ENCODE measurements around the gene OXLD1.

OXLD1 gene

DNA sequence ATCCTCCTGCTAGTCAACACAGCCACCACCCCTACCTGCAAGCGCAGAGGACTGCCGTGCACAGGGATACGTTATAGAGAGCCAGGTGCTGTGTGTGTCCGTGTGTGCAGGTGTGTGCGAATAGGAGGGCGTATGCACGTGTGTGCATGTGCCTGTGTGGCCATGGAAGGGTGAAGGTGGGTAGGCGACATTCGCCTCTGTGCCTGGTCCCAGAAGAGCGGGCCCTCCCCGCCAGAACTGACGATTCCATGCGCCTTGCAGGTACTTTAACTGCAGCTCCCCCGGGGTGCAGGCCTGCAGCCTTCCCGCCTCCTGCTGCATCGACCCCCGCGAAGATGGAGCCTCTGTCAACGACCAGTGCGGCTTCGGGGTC lies 18.8 kb downstream of the OXLD1 start:
- Histone ChIP-seq H3K4me3 (ENCODE audit: low read depth, low read length) (no peak overlapping the region), H3K27ac (no peak overlapping the region), H3K36me3 (replicated peaks) (no peaks in the 10 kb centered on the region), H3K27me3 (replicated peaks) (peaks cover 20% of the 10 kb centered on the region)
- in situ Hi-C loops (cut with HindIII; ENCODE audit: low pct_ligation_motif_present, low sequenced_read_pairs), result no loop called here
- DNase-seq, result no peak
- TF ChIP-seq, protein P1, sequence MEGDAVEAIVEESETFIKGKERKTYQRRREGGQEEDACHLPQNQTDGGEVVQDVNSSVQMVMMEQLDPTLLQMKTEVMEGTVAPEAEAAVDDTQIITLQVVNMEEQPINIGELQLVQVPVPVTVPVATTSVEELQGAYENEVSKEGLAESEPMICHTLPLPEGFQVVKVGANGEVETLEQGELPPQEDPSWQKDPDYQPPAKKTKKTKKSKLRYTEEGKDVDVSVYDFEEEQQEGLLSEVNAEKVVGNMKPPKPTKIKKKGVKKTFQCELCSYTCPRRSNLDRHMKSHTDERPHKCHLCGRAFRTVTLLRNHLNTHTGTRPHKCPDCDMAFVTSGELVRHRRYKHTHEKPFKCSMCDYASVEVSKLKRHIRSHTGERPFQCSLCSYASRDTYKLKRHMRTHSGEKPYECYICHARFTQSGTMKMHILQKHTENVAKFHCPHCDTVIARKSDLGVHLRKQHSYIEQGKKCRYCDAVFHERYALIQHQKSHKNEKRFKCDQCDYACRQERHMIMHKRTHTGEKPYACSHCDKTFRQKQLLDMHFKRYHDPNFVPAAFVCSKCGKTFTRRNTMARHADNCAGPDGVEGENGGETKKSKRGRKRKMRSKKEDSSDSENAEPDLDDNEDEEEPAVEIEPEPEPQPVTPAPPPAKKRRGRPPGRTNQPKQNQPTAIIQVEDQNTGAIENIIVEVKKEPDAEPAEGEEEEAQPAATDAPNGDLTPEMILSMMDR (IDR thresholded peaks at IDR 0.05; ENCODE audit: low read depth, low read length, missing control alignments), result no peak

DNA sequence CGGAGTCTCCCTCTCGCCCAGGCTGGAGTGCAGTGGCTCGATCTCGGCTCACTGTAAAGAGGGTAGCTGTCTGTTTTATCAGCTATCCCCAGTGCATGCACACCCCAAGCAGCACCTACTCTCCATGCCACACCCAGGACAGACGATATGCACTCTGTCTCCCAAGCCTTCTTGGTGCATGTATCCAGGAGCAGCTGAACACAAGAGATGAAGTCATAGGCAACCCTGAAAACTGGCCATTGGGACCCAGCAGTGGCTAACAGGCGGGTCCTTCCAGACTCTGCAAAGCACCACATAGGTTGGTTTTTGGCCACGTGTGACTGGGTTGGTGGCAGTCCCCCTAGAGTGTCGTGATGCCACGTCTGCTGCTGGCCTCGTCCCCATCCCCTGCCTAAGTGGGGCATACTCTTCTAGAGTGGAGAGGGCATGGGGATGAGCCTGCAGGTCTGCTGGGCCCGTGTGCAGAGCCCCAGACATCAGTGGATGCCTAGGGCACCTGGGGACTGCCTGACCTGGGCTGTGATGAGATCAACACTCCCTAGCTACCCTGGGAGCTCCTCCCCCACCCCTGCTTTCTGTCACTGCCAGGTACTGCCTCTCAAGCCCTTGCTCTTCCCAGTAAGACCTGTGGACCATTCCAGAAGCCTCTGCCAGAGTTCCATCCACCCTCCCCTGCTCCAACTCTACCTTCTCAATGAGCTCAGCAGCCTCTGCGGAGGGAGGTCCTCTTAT lies 19.4 kb downstream of the OXLD1 start:
- DNase-seq, result no peak
- in situ Hi-C loops (cut with HindIII; ENCODE audit: low pct_ligation_motif_present, low sequenced_read_pairs), result no loop called here
- H3K27me3 ChIP-seq (replicated peaks), result peaks cover 20% of the 10 kb centered on the region
- TF ChIP-seq, protein P1 (IDR thresholded peaks at IDR 0.05; ENCODE audit: low read depth, low read length, missing control alignments), result no peak
- H3K4me3 ChIP-seq (ENCODE audit: low read depth, low read length), result no peak overlapping the region
- no peaks in the 10 kb centered on the region for H3K36me3 ChIP-seq (replicated peaks)
- H3K27ac ChIP-seq, result no peak overlapping the region

DNA sequence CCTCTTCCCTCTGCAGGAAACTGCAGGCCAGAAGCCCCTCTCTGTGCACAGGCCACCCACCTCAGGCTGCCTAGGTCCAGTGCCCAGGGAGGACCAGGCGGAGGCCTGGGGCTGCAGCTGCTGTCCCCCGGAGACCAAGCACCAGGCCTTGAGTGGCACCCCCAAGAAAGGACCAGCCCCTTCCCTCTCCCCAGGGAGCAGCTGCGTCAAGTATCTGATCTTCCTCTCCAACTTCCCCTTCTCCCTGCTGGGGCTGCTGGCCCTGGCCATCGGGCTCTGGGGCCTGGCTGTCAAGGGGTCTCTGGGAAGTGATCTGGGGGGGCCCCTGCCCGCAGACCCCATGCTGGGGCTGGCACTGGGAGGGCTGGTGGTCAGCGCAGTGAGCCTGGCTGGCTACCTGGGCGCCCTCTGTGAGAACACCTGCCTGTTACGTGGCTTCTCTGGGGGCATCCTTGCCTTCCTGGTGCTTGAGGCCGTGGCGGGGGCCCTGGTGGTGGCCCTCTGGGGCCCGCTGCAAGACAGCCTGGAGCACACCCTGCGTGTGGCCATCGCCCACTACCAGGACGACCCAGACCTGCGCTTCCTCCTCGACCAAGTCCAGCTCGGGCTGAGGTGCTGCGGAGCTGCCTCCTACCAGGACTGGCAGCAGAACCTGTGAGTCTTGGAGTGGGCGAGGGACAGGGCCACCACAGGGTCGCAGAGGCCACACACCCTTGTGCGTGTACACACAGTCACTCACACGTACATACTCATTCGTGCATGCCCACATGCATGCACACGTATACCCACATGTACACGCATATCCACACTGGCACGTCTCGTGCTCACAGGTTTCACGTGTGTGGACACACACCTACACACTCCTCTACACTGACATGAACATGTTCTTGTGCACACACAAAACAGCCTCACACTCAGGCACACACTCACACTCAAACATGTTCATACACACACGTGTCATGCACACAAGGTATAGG lies 21.1 kb downstream of the OXLD1 start:
- no peaks in the 10 kb centered on the region for H3K36me3 ChIP-seq (replicated peaks)
- in situ Hi-C loops (cut with HindIII; ENCODE audit: low pct_ligation_motif_present, low sequenced_read_pairs), result no loop called here
- TF ChIP-seq, protein P1 (IDR thresholded peaks at IDR 0.05; ENCODE audit: low read depth, low read length, missing control alignments), result no peak
- peaks cover 20% of the 10 kb centered on the region for H3K27me3 ChIP-seq (replicated peaks)
- no peak for DNase-seq
- no peak overlapping the region for H3K4me3 ChIP-seq (ENCODE audit: low read depth, low read length)
- no peak overlapping the region for H3K27ac ChIP-seq

DNA sequence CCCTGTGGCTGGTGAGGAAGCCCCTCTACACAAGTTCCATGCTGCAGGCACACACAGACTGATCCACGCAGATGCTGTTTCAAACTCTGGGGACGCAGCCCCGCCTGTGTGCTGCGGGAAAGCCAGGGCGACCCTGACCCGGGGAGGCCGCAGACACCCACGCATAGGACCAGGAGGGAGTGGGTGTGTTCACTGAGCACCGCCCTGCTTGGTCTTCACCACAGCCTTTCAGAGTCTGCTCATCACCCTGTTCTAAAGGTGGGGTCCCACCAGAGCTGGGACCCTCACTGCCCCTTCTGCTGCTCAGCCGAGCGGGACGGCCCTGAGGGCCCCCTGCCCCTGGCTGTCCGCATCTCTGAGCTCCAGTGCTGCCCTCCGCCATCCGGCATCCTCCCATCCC lies 21.9 kb downstream of the OXLD1 start:
- TF ChIP-seq, protein P1 (IDR thresholded peaks at IDR 0.05; ENCODE audit: low read depth, low read length, missing control alignments), result no peak
- H3K27me3 ChIP-seq (replicated peaks), result peaks cover 20% of the 10 kb centered on the region
- in situ Hi-C loops (cut with HindIII; ENCODE audit: low pct_ligation_motif_present, low sequenced_read_pairs), result no loop called here
- H3K27ac ChIP-seq, result no peak overlapping the region
- no peak overlapping the region for H3K4me3 ChIP-seq (ENCODE audit: low read depth, low read length)
- DNase-seq, result no peak
- no peaks in the 10 kb centered on the region for H3K36me3 ChIP-seq (replicated peaks)

DNA sequence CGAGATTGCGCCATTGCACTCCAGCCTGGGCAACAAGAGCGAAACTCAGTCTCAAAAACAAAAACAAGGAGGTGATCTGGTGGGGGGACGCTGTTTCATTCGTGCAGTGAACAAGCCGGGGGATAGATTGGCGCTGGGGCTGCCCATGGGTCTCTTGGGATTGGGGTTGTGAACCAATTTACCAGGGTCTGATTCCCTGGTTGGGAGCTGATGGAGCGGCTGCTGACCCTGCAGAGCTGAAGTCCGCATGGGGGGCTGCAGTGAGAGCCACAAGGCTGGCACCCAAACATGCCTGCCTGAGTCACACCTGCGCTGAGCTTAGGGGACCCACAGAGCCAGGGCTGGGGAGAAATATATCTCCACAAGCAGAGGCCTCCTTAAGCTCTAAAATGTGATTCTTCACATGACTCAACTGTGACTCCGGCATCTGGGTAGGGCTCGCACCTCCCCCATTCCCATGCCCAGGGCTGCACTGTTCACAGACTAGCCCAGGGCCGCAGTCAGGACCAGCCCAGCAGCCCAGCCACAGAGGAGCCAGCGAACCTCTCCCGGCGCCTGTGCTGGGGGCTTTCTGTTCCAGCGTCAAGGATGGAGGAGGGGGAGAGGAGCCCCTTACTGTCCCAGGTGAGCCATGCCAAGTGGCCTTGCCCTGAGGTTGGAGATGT lies 24.4 kb downstream of the OXLD1 start:
- in situ Hi-C loops (cut with HindIII; ENCODE audit: low pct_ligation_motif_present, low sequenced_read_pairs), result no loop called here
- no peak overlapping the region for H3K27ac ChIP-seq
- peak; percentile 62 for DNase-seq
- H3K36me3 ChIP-seq (replicated peaks), result no peaks in the 10 kb centered on the region
- H3K27me3 ChIP-seq (replicated peaks), result peaks cover 1% of the 10 kb centered on the region
- TF ChIP-seq, protein P1 (IDR thresholded peaks at IDR 0.05; ENCODE audit: low read depth, low read length, missing control alignments), result no peak
- no peak overlapping the region for H3K4me3 ChIP-seq (ENCODE audit: low read depth, low read length)
